Vagina (tissue), 2 donors: ENCODE measurements around the gene RBP5. TPM values are rescaled to one million over a fixed set of nuclear protein-coding genes. Genes with fewer than 3 reads are reported as not detected.

Experiments
- DNase-seq, 2 donors: peaks; one replicate each; pipeline ENCODE4 v3.0.0-alpha.2; 2017; ENCODE audit errors: extremely low spot score in 2 of 2
- H3K27ac ChIP-seq: fragments of 200-600 bp; sonication (generic); one replicate; pipeline ENCODE4 v1.5.1; 2019
- H3K27me3 ChIP-seq: fragments of 200-600 bp; sonication (generic); one replicate; pipeline ENCODE4 v1.5.1; 2019
- H3K36me3 ChIP-seq, 2 donors: fragments of 200-600 bp; sonication (generic); one replicate each; pipeline ENCODE4 v1.5.1; 2017 to 2019
- H3K4me1 ChIP-seq: fragments of 200-600 bp; sonication (generic); one replicate; pipeline ENCODE4 v1.5.1; 2019
- H3K4me3 ChIP-seq, 2 donors: fragments of 200-600 bp; sonication (generic); 1 replicate in 1 of 2; 2 replicates in 1 of 2; pipeline ENCODE4 v1.5.1; 2016 to 2019
- H3K9me3 ChIP-seq: fragments of 200-600 bp; sonication (generic); one replicate; pipeline ENCODE4 v1.5.1; 2019
- POLR2A ChIP-seq, 2 donors: fragments of 450-650 bp; IDR thresholded peaks; one replicate each; pipeline ENCODE4 v1.6.1; 2017; ENCODE audit warnings: antibody characterized with exemption in 2 of 2, mild to moderate bottlenecking in 2 of 2, moderate library complexity in 2 of 2
- POLR2AphosphoS5 ChIP-seq, 2 donors: sonication (generic); formaldehyde crosslinking; IDR thresholded peaks; one replicate each; pipeline ENCODE4 v1.9.0; 2017; ENCODE audit warnings: antibody characterized with exemption in 2 of 2, mild to moderate bottlenecking in 2 of 2, low read depth in 1 of 2; ENCODE audit not compliant: insufficient read depth in 1 of 2
- intact Hi-C: fragments of 100-400 bp; cut with DNase I; formaldehyde crosslinking; loops from one replicate; pipeline ENCODE4 v1.15.1; 2023
- total RNA-seq: library from RNA; depleted of rRNA; stranded (reverse); fragments of >200 nt; gene quantifications from one replicate; pipeline ENCODE4 v1.2.3, GENCODE V29; 2016
- TF ChIP-seq, protein P1 (sequence below), 3 experiments: fragments of 450-650 bp in 2 of 3; fragments of 200-600 bp in 1 of 3; sonication (generic) in 1 of 3; IDR thresholded peaks; one replicate each; pipeline ENCODE4 v1.5.1; 2017 to 2019; ENCODE audit warnings: antibody characterized with exemption in 3 of 3, mild to moderate bottlenecking in 2 of 3, moderate library complexity in 2 of 3

RBP5 gene
- total RNA-seq, 1 donor from 2014 or later: 3.7 TPM

DNA sequence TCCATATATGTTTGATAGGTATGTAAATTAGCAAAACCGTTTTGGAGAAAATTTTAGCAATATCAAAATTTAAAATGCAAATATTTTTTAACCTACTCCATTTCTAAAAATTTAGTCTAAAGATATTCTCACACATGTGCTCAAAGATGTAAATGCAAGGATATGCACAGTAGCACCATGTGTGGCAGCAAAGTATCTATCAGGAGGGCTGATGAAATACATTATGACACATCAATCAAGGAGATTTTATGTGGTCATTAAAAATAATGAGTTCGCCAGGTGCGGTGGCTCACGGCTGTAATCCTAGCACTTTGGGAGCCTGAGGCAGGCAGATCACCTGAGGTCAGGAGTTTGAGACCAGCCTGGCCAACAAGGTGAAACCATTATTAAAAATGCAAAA, 28.4 kb downstream of the RBP5 start:
- intact Hi-C loops: no loop called here
- H3K36me3 ChIP-seq: peaks cover 0 to 8% of the 10 kb centered on the region in 2 donors

GRCh38 chr12:7099290-7099996, 29.2 kb downstream of the RBP5 start:
- Histone ChIP-seq H3K4me3 (no peak overlapping the region), H3K9me3 (no peaks in the 10 kb centered on the region), H3K27ac (no peak overlapping the region), H3K36me3 (peaks cover 0 to 8% of the 10 kb centered on the region in 2 donors), H3K27me3 (no peaks in the 10 kb centered on the region), H3K4me1 (no peaks in the 10 kb centered on the region)
- no peak for DNase-seq
- TF ChIP-seq, protein P1, sequence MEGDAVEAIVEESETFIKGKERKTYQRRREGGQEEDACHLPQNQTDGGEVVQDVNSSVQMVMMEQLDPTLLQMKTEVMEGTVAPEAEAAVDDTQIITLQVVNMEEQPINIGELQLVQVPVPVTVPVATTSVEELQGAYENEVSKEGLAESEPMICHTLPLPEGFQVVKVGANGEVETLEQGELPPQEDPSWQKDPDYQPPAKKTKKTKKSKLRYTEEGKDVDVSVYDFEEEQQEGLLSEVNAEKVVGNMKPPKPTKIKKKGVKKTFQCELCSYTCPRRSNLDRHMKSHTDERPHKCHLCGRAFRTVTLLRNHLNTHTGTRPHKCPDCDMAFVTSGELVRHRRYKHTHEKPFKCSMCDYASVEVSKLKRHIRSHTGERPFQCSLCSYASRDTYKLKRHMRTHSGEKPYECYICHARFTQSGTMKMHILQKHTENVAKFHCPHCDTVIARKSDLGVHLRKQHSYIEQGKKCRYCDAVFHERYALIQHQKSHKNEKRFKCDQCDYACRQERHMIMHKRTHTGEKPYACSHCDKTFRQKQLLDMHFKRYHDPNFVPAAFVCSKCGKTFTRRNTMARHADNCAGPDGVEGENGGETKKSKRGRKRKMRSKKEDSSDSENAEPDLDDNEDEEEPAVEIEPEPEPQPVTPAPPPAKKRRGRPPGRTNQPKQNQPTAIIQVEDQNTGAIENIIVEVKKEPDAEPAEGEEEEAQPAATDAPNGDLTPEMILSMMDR (IDR thresholded peaks at IDR 0.05): no peak
- TF ChIP-seq POLR2AphosphoS5 (IDR thresholded peaks at IDR 0.05; ENCODE audit: insufficient read depth in 1 of 2, low read depth in 1 of 2) (no peak), POLR2A (IDR thresholded peaks at IDR 0.05) (no peak)
- intact Hi-C loops: no loop called here

More for the DNA sequence above, 28.4 kb downstream of the RBP5 start:
- Histone ChIP-seq H3K27me3 (no peaks in the 10 kb centered on the region), H3K9me3 (no peaks in the 10 kb centered on the region), H3K4me3 (no peak overlapping the region), H3K27ac (no peak overlapping the region), H3K4me1 (no peaks in the 10 kb centered on the region)
- DNase-seq: no peak
- TF ChIP-seq, protein P1 (IDR thresholded peaks at IDR 0.05): no peak
- TF ChIP-seq POLR2A (IDR thresholded peaks at IDR 0.05) (no peak), POLR2AphosphoS5 (IDR thresholded peaks at IDR 0.05; ENCODE audit: insufficient read depth in 1 of 2, low read depth in 1 of 2) (no peak)

DNA sequence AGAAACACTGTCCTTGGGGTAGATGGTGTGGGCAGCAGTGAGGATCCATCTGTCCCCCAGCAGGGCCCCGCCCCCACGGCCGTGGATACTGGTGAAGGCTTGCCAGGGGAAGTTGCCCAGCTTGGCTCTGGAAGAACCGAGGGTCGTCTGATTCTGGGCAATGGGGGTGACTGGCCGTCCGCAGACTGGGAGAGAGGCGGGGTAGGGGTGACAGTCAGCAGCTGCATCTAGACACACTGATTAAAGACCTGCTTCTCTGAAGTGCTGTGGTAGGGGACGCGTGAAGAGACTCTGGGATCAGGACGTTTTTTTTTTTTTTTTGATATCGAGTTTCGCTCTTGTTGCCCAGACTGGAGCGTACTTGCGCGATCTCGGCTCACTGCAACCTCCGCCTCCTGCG, 31.7 kb downstream of the RBP5 start:
- Histone ChIP-seq H3K27me3 (no peaks in the 10 kb centered on the region), H3K36me3 (peaks cover 0 to 4% of the 10 kb centered on the region in 2 donors), H3K4me1 (peaks cover 17% of the 10 kb centered on the region), H3K4me3 (no peak overlapping the region), H3K27ac (no peak overlapping the region), H3K9me3 (no peaks in the 10 kb centered on the region)
- no peak for DNase-seq
- intact Hi-C loops: no loop called here
- TF ChIP-seq POLR2AphosphoS5 (IDR thresholded peaks at IDR 0.05; ENCODE audit: insufficient read depth in 1 of 2, low read depth in 1 of 2) (no peak), POLR2A (IDR thresholded peaks at IDR 0.05) (no peak)
- TF ChIP-seq, protein P1 (IDR thresholded peaks at IDR 0.05): no peak

DNA sequence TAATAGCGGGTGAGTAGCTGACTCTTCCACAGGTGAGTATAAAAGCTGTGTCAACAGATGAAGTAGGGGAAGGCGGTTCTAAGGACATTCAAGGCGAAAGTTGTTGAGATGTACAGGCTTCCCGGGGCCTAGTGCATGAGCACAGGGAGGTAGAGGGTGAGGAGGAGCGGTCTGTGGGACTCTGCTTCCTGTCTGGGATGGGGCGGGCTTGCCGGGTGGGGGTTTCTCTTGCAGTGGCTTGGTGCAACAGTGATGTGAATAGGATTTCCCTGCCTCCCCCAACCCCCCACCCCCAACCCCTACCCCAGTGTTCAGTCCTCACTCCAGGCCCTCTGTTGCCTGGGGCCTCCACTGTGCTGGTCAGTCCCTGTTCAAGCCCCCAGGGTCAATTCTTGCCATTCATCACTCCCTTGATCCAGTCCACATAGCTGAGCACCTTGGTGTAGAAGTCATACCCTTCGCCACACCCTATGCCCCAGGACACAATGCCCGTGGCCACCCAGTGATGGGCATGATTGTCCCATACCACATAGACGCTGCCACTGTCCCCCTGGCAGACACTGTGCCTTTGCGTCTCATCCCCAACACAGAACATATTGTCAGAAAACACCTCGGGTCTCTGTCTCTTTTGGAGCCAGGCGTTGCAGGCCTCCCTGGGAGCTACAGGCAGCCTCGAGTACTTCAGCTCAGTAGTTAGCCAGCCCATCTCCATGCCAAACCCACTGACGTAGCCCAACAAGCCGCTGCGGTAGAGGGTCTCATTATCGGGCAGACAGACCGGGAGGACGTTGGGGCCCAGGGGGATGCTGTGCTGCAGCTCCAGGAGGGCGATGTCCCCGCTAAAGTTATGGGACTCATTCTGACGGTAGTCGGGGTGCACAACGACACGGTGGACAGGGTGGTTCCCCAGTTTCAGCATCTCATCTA, 32.4 kb downstream of the RBP5 start:
- no peak for DNase-seq
- H3K9me3 ChIP-seq: no peaks in the 10 kb centered on the region
- no peaks in the 10 kb centered on the region for H3K36me3 ChIP-seq
- no peaks in the 10 kb centered on the region for H3K27me3 ChIP-seq
- no peak overlapping the region for H3K4me3 ChIP-seq
- peaks cover 24% of the 10 kb centered on the region for H3K4me1 ChIP-seq
- H3K27ac ChIP-seq: no peak overlapping the region
- intact Hi-C loops: no loop called here
- TF ChIP-seq POLR2A (IDR thresholded peaks at IDR 0.05): no peak
- TF ChIP-seq POLR2AphosphoS5 (IDR thresholded peaks at IDR 0.05; ENCODE audit: insufficient read depth in 1 of 2, low read depth in 1 of 2): peak in 1 of 2 donors; percentile 26
- TF ChIP-seq, protein P1 (IDR thresholded peaks at IDR 0.05): no peak
